Glomerular visceral epithelial cell (primary cell): ENCODE data around the gene BHLHA15.
"Not testable (repeated sequence)": the region's sequence is repeated elsewhere in the genome, so short reads cannot be mapped to it uniquely, and the experiment has no call there.

Experiments used
- DNase-seq: peaks from one replicate; pipeline ENCODE4 v3.0.0-alpha.2; 2016; ENCODE audit errors: extremely low spot score

The BHLHA15 gene

DNA sequence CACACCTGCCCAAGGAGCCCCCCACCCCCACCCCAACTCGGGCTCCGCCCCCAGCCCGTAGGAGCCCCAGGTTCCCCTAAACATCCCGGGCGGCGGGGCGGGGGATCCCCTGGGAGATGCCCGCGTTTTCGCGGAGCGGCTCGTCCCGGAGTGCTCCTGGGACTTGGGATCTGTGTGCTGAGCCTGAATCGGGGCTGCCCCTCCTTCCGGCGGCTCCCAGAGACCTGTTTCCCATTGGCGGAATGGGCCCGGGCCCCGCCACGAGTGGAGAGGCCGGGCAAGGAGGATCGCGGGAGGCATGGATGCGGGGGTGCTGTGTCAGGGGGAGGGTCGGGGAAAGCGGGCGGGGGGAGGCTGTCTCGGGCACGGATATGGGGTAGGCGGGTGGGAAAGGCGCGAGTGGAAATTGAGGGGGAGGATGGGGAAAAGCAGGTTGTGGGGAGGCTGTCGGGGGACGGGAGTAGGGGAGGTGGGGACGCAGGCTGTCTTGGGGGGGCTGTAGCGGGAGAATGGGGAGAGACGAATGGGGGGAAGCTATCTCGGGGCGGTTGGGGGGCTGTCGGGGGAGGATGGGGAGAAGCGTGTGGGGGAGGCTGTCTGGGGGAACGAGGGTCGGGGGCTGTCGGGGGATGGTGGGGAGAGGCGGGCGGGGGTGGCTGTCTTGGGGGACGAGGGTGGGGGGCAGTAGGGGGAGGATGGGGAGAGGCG is 572 bp upstream of the BHLHA15 start:
- no peak for DNase-seq

- no peak for DNase-seq
Measured at GRCh38 chr7:98211676-98212531, 665 bp downstream of the BHLHA15 start.

- DNase-seq, result no peak
Measured at GRCh38 chr7:98212532-98213041, 1.3 kb downstream of the BHLHA15 start.

DNA sequence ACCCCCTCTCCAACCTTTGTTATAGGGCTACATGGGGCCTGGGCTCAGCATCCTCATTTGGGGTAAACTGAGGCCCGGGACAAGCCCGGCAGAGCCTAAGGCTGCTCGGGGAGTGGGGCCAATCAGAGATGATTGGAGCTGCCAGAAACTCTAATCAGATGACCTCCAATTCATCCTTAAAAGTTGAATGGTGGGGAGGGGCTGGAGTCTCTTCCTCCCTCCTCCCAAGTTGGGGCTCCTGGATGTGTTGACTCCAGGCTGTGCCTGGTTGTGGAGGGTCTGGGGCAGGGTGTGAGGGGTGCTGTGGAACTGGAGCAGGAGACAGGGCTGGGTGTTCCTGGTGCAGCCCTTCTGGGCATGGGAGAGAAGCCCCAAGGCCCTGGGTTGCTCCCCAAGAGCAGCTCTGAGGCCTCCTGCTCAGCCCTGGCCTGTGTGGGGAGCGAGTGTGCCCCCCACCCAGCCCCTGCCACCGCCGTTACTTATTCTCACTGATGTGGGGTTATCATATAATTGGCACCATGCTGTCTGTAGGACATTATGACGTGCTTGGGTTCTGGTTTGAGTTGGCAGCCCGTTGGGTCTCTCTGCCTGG is 2.2 kb downstream of the BHLHA15 start:
- DNase-seq, result no peak

- DNase-seq, result no peak
Measured at GRCh38 chr7:98213888-98214810, 2.9 kb downstream of the BHLHA15 start.

DNA sequence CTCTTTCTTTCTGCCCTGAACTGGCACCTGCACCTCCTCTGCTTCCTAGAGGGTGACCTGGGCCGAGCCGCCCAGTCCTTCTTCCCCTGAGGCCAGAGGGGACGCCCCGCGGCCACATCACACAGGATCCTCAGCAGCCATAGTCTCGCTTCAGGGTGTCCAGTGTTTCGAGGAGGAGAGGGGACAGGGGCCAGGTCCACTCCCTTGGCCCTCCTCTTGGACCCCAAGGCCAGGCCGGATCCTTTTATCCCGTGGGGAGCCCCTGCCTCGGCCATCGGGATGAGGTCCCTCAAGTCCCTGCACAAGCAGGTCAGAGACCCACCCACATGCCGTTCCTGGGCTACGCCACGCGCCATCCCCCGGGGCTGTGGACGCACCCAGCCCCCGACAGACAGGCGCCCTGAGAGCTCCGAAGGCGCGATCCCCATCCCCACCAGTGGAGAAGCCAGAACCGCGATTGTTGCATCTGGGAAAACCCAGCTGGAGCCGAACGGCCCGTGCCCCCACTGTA is 3.6 kb downstream of the BHLHA15 start:
- no peak for DNase-seq

DNA sequence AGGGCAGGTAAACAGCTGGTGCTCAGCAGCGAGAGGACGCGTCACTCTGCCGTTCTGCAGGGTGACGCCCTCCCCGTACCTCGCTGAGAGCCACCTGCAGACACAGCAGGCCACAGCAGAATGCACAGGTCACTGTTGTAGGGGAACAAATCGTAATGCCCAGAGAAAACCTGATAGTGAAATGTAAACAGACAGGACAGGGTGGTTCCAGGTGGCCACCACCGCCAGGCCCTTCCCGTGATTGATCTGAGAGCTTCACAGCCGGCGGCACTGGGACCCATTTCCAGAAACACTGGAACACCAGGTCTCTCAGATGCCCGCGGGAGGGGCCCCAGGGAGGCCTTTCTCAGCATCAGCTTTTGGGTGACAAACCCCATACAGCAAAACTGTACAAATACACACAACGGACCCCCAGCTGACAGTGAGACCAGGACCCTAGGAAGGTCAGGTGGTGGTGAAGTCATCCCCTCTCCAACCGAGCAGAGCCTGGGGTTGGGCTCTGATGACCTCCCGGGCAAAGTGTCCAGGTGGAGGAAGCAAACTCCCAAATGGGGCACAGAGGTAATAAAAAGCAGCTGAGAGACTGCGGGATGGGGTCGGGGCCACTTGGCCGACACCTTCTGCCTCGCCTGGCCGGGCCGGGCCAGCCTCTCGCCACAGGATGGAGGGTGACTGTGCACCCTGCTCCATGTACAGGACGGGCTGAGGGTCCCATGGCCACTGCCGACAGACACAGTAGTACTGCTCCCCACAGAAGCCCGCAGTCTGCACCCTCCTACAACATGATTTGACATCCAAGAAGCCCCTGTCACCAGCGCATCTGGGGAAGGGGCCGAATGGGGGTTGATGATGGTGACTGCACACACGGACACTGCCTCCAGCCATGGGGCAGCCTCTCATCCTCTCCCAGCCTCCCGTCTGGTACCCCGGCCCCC is 4.6 kb downstream of the BHLHA15 start:
- no peak for DNase-seq

DNA sequence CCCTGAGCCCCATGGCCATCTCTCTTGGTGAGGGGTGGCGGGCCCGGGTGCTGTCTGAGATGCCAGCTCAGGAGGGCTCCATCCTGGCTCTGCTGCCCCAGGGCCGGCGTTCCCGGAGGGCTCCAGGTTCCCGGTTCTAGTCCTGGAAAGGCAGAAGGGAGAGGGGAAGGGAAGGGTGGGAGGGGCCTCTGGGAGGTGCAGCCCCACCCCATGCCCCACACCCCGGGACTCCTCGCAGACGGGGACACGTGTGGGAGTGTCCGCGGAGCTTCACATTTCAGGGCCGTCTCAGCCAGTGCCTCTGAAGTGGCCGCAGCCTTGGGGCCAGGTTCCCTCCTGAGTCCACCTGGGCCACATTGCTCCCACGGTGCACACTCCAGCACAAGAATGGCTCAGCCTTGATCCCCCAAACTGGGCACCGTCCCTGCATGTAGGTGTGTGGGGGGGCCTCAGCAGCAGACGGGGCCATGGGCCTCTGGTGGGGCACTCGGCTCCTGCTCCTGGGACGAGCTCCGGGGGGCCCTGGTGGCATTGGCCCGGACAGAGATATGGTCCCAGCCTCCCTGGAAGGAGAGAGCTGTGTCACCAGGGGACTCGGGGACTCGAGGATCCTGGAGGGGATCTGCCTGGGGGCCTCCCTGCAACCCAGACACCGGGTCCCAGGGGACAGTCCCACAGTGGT is 5.8 kb downstream of the BHLHA15 start:
- DNase-seq, result no peak

DNA sequence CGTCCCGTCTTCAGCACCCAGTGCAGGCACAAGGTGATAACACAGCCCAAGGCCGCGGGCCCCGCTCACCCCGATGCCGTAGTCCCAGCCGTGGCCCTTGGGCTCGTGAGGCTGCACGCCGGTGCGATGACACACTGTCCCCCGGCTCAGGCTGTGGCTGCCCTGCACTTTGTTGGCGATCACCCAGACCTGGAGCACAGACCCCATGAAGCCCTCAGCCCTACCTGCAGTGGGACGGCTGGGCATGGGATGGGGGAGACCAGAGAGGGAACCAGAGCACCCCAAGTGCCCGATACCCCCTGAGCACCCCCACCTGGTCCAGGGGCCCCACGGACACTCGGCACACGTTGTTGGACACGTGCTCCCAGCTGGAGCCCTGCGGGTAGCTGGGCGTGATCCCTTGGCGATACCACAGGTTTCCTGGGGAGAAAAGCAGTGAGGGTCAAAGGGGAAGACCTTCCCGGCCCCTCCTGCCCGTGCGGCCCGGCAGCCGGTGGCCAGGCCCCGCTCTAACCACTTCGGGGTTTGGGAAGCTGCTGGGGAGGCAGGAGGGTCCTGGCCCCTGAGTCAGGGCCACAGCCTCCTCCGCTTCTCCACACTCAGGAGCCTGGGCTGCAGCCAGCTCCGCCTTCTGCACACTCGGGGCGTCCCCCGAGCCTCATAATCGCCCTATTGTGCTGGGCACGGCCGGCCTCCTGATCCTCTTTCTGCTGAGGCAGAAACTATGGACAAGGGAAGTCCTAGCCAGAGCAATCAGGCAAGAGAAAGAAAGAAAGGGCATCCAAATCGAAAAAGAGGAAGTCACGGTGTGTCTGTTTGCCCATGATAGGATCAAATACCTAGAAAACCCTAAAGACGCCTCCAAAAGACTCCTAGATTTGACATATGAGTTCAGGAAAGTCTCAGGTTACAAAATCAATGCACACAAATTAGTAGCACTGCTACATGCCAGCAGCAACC is 6.7 kb downstream of the BHLHA15 start:
- no peak for DNase-seq

DNA sequence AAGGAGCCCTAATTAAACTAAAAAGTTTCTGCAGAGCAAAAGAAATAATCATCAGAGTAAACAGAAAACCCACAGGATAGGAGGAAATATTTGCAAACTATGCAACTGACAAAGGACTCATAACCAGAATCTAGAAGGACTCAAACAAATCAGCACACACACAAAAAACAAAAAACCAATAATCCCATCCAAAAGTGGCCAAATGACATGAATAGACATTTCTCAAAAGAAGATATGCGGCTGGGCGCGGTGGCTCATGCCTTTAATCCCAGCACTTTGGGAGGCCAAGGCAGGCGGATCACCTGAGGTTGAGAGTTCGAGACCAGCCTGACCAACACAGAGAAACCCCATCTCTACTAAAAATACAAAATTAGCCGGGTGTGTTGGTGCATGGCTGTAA is 8.1 kb downstream of the BHLHA15 start:
- not testable (repeated sequence) for DNase-seq

GRCh38 chr7:98221611-98222532 is 10.6 kb downstream of the BHLHA15 start:
- no peak for DNase-seq

- DNase-seq, result no peak
Measured at GRCh38 chr7:98222533-98223195, 11.4 kb downstream of the BHLHA15 start.

- no peak for DNase-seq
Measured at GRCh38 chr7:98223351-98223897, 12.2 kb downstream of the BHLHA15 start.

DNA sequence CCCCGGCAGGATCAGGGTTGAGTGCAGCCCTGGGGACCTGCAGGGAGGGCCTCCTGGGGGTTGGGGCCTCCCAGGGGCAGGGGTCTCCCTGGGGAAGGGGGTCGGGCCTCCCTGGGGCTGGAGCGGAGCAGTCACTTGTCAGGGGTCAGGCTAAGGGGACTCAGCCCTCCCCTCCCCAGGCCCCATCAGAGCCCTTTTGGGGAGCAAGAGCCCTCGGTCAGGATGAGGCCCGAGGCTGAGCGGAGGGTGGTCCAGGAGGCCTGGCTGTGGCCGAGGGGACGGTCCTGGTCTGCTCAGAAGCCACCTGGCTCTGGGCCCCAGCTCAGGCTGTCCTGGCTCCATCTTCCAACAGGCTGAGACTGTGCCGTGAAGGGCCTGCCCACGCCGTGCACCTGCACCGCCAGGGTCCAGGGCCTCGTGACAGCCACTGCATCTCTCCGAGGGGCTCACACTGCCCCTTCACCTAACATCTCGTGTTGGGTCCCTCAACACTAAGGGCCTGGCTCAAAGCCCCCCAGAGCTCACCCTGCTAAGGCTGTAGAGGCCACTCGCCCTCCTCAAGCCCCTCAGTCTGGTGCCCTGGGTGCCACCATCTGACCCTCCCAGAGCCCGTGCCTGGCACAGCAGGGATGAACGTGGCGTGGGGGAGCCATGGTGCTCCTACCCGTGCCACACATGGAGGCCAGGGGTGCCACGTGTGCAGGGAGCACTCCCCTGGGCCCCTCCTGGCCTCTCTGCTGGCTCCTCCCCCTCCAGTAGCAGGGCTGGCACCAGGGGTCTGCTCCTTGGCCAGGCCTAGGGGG is 12.9 kb downstream of the BHLHA15 start:
- DNase-seq, result no peak

- no peak for DNase-seq
Measured at GRCh38 chr7:98224701-98225181, 13.5 kb downstream of the BHLHA15 start.
